Colonic mucosa (tissue), 4 donors: ENCODE results near the gene RSKR. TPM values are rescaled to one million over a fixed set of nuclear protein-coding genes. Genes with fewer than 3 reads are reported as not detected.
A peak's percentile ranks its signal among the peaks of the same experiment; 100 is the strongest.
"Not testable (repeated sequence)": the region's sequence is repeated elsewhere in the genome, so short reads cannot be mapped to it uniquely, and the experiment has no call there.

ENCODE experiments used
- DNase-seq: peaks from one replicate; pipeline ENCODE4 v3.0.0-alpha.2; 2020
- H3K27ac ChIP-seq: fragments of 200-600 bp; one replicate; pipeline ENCODE4 v1.8.0; 2021
- H3K27me3 ChIP-seq: fragments of 200-600 bp; one replicate; pipeline ENCODE4 v1.8.0; 2021
- H3K36me3 ChIP-seq: fragments of 200-600 bp; one replicate; pipeline ENCODE4 v1.8.0; 2021
- H3K4me1 ChIP-seq: fragments of 200-600 bp; one replicate; pipeline ENCODE4 v1.8.0; 2021; ENCODE audit warnings: mild to moderate bottlenecking
- H3K4me3 ChIP-seq: fragments of 200-600 bp; one replicate; pipeline ENCODE4 v1.8.0; 2021
- H3K9ac ChIP-seq, 2 donors: one replicate each; pipeline ENCODE4 v1.7.0; 2013; ENCODE audit warnings: control low read depth in 2 of 2, low read depth in 2 of 2, low read length in 2 of 2
- H3K9me3 ChIP-seq: fragments of 200-600 bp; one replicate; pipeline ENCODE4 v1.8.0; 2021
- intact Hi-C: fragments of 100-400 bp; cut with DNase I; formaldehyde crosslinking; loops from one replicate; pipeline ENCODE4 v1.14.1; 2022
- total RNA-seq, 2 donors: library from RNA; stranded (reverse); fragmentation: NEBNext Ultra II Directional in 1 of 2; extraction: Animal tissue kit (Norgen Biotek cat#: 25700) in 1 of 2; gene quantifications; one replicate each; pipeline ENCODE4 v1.2.1, GENCODE V29; 2021
- TF ChIP-seq, protein P1 (sequence below): fragments of 200-600 bp; IDR thresholded peaks from one replicate; pipeline ENCODE4 v1.8.0; 2022; ENCODE audit warnings: antibody characterized with exemption, mild to moderate bottlenecking
- donor health status: healthy.
- donor health status: DM: no; HTN: no; CAD: no.
- donor health status: DM: no; HTN: no; CAD: no.

Gene RSKR
- total RNA-seq, 2 donors from 2014 or later, result 3.2 to 16.2 TPM

DNA sequence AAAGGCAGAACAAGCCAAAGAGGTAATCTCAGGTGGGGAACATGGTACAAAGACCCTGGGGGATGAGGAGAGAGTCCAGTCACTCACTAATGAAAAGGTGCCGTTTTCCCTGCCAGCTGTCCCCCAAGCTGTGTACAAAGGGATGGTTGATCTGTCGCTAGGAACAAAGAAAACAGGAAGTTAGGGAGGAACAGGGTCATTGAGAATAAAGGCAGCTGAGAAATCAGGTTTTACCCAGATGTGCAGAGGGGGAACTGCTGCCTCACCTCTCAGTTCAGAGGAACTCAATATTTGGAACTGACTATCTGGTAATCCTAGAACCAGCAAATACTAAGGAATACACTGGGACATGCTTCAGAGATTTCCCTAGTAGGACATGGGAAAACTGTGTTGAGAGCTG is 1.5 kb downstream of the RSKR start:
- peaks cover 16% of the 10 kb centered on the region for H3K36me3 ChIP-seq
- intact Hi-C loops, result loop anchor here (2.0 to 5.0 kb wide), 2 partner anchors 64 to 115 kb away; no protein-coding TSS in a partner anchor
- H3K4me1 ChIP-seq, result no peaks in the 10 kb centered on the region
- no peak overlapping the region for H3K4me3 ChIP-seq
- no peak overlapping the region for H3K9ac ChIP-seq
- no peak overlapping the region for H3K27ac ChIP-seq
- no peaks in the 10 kb centered on the region for H3K9me3 ChIP-seq
- H3K27me3 ChIP-seq, result no peaks in the 10 kb centered on the region
- TF ChIP-seq, protein P1, sequence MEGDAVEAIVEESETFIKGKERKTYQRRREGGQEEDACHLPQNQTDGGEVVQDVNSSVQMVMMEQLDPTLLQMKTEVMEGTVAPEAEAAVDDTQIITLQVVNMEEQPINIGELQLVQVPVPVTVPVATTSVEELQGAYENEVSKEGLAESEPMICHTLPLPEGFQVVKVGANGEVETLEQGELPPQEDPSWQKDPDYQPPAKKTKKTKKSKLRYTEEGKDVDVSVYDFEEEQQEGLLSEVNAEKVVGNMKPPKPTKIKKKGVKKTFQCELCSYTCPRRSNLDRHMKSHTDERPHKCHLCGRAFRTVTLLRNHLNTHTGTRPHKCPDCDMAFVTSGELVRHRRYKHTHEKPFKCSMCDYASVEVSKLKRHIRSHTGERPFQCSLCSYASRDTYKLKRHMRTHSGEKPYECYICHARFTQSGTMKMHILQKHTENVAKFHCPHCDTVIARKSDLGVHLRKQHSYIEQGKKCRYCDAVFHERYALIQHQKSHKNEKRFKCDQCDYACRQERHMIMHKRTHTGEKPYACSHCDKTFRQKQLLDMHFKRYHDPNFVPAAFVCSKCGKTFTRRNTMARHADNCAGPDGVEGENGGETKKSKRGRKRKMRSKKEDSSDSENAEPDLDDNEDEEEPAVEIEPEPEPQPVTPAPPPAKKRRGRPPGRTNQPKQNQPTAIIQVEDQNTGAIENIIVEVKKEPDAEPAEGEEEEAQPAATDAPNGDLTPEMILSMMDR, result no peak
- no peak for DNase-seq

DNA sequence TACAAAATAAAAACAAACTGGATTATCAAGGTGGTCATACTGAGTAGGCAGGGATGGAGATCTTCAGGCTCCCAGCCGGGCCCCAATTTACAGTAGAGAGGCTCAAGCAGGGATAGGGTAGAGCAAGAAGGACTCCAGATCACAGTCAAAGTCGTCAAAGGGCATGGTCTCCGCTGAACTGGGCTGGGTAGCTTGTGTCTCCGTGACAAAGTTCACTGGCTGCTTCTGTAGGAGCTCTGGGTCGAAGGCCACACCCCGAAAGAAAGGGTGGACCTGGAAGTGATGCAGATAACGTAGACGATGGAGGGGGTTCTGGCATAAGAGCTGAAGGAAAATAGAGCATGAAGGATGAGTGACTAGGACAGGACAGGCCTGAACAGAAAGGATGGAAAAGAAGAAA is 3.6 kb downstream of the RSKR start:
- Histone ChIP-seq H3K27me3 (no peaks in the 10 kb centered on the region), H3K9me3 (no peaks in the 10 kb centered on the region), H3K4me1 (no peaks in the 10 kb centered on the region), H3K9ac (no peak overlapping the region), H3K27ac (no peak overlapping the region), H3K4me3 (no peak overlapping the region), H3K36me3 (peaks cover under 1% of the 10 kb centered on the region)
- peak; percentile 26 for DNase-seq
- TF ChIP-seq, protein P1, result no peak
- intact Hi-C loops, result loop anchor here (5.0 kb wide), 1 partner anchor 113 kb away; no protein-coding TSS in a partner anchor

DNA sequence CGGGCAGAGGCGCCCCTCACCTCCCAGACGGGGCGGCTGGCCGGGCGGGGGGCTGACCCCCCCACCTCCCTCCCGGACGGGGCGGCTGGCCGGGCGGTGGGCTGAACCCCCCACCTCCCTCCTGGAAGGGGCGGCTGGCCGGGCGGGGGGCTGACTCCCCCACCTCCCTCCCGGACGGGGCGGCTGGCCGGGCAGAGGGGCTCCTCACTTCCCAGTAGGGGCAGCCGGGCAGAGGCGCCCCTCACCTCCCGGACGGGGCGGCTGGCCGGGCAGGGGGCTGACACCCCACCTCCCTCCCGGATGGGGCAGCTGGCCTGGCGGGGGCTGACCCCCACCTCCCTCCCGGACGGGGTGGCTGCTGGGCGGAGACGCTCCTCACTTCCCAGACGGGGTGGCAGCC is 10.0 kb downstream of the RSKR start:
- H3K9ac ChIP-seq, H3K27ac ChIP-seq, H3K4me1 ChIP-seq, intact Hi-C loops, H3K9me3 ChIP-seq, H3K4me3 ChIP-seq, H3K27me3 ChIP-seq, DNase-seq, H3K36me3 ChIP-seq: not testable (repeated sequence)

DNA sequence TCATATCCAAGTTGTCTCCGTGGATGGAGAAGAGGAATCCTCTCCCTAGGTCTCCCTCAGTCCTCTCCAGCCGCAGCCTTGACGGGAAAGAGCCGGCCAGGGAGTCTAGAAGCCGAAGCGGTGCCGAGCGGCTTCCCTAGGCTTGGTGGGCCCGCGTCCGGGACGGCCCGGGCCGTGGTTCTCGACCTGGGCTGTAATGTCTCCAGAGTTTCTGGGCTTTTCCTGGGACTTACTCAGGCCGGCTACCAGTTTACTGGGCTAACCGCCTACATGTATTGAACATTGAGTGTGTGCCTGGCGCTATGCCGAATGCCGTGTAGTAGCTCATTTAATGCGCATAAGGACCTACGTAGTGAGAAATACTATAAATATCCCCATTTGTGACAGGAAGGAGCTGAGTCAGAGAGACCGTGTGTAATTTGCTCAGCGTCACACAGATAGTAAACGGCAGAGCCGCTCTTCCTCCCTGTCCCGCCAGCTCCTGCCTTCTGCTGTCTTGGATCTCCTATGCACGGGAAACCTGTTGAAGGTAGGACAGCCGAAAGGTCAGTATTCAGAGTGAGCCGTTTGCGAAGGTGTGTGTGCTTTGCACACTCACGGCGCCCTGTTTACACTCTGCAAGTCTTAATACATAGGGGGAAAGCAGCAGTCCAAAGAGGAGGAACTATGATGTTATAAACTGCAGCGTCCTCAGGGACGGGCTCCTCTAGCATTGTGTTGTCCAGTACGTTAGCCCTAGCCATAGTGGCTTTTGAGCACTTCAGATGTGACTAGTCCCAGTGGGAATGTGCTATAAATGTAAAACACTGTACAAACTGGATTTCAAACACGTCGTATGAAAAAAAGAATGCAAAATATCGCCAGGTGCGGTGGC is 14.4 kb downstream of the RSKR start:
- intact Hi-C loops, result loop anchor here (5.0 kb wide), 1 partner anchor 43 kb away; no protein-coding TSS in a partner anchor
- peak overlapping the region; percentile 77 to 94 for H3K9ac ChIP-seq
- peaks cover 8% of the 10 kb centered on the region for H3K4me1 ChIP-seq
- H3K27ac ChIP-seq, result peak overlapping the region; percentile 95
- peak overlapping the region; percentile 59 for H3K4me3 ChIP-seq
- H3K36me3 ChIP-seq, result no peaks in the 10 kb centered on the region
- TF ChIP-seq, protein P1, result no peak
- no peaks in the 10 kb centered on the region for H3K9me3 ChIP-seq
- H3K27me3 ChIP-seq, result no peaks in the 10 kb centered on the region
- DNase-seq, result peak; percentile 78

DNA sequence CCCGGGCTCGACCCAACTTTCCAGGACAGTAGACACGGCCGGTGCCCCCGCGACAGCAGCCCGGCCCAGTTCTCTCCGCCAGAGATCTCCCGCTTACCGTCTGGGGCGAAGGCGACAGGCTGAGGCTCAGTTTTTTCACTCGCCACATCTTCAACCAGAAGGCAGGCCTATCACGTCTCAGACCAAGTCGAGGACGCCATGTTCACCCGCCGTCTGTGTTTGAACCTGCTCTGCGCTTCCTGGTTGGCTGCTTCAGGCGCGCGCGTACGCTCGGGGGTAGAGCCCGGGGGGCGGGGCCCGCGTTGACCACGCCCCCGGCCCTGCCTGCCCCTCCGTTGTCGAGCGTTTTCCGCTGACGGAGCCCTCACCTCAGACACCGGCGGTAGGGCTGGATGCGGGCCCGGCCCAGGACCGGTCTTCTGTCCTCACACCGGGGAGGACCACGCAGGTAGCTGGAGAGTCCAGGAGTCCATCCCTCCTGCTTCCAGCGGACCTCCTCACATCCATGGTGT is 15.1 kb downstream of the RSKR start, which contains the start of gene SPAG5:
Gene SPAG5 (minus strand): TSS at position 227 of the 512 bp plus-strand sequence. CDS start 79 bp downstream, at position 148.
- TF ChIP-seq, protein P1, result no peak
- no peaks in the 10 kb centered on the region for H3K27me3 ChIP-seq
- H3K4me1 ChIP-seq, result peaks cover 8% of the 10 kb centered on the region
- H3K9ac ChIP-seq, result peak within 1 kb of the TSS; percentile 77 to 94
- no peaks in the 10 kb centered on the region for H3K36me3 ChIP-seq
- peak within 1 kb of the TSS; percentile 59 for H3K4me3 ChIP-seq
- peak within 1 kb of the TSS; percentile 95 for H3K27ac ChIP-seq
- no peaks in the 10 kb centered on the region for H3K9me3 ChIP-seq
- DNase-seq, result peak; percentile 95
- intact Hi-C loops, result loop anchor here (5.0 kb wide), 1 partner anchor 43 kb away; no protein-coding TSS in a partner anchor
